ENCODE results near the gene MTARC2.
A peak's percentile ranks its signal among the peaks of the same experiment; 100 is the strongest.

Gene MTARC2

GRCh38 chr1:220809187-220809550 is 61.0 kb downstream of the MTARC2 start:
- peaks cover 3% of the 10 kb centered on the region for H3K4me1 ChIP-seq (ENCODE audit: control insufficient read depth, insufficient read depth, low read length)
- H3K4me3 ChIP-seq (ENCODE audit: low read length), result no peak overlapping the region
- H3K27me3 ChIP-seq (ENCODE audit: control insufficient read depth, insufficient read depth, low read length), result no peaks in the 10 kb centered on the region
- no peaks in the 10 kb centered on the region for H3K9me3 ChIP-seq (ENCODE audit: control insufficient read depth, low read length)
- no peaks in the 10 kb centered on the region for H3K36me3 ChIP-seq (ENCODE audit: control insufficient read depth, insufficient read depth, low read length)
- H3K9ac ChIP-seq (ENCODE audit: low read length), result no peak overlapping the region

GRCh38 chr1:220809704-220810103 is 61.6 kb downstream of the MTARC2 start:
- H3K4me1 ChIP-seq (ENCODE audit: control insufficient read depth, insufficient read depth, low read length), result peaks cover 3% of the 10 kb centered on the region
- no peaks in the 10 kb centered on the region for H3K36me3 ChIP-seq (ENCODE audit: control insufficient read depth, insufficient read depth, low read length)
- H3K9ac ChIP-seq (ENCODE audit: low read length), result no peak overlapping the region
- H3K9me3 ChIP-seq (ENCODE audit: control insufficient read depth, low read length), result no peaks in the 10 kb centered on the region
- H3K27me3 ChIP-seq (ENCODE audit: control insufficient read depth, insufficient read depth, low read length), result no peaks in the 10 kb centered on the region
- no peak overlapping the region for H3K4me3 ChIP-seq (ENCODE audit: low read length)

GRCh38 chr1:220810179-220810653 is 62.1 kb downstream of the MTARC2 start:
- Histone ChIP-seq H3K27me3 (ENCODE audit: control insufficient read depth, insufficient read depth, low read length) (no peaks in the 10 kb centered on the region), H3K4me3 (ENCODE audit: low read length) (no peak overlapping the region), H3K36me3 (ENCODE audit: control insufficient read depth, insufficient read depth, low read length) (no peaks in the 10 kb centered on the region), H3K9ac (ENCODE audit: low read length) (peak overlapping the region; percentile 6), H3K4me1 (ENCODE audit: control insufficient read depth, insufficient read depth, low read length) (peaks cover 3% of the 10 kb centered on the region), H3K9me3 (ENCODE audit: control insufficient read depth, low read length) (no peaks in the 10 kb centered on the region)

GRCh38 chr1:220810963-220811362 is 62.8 kb downstream of the MTARC2 start:
- Histone ChIP-seq H3K27me3 (ENCODE audit: control insufficient read depth, insufficient read depth, low read length) (no peaks in the 10 kb centered on the region), H3K36me3 (ENCODE audit: control insufficient read depth, insufficient read depth, low read length) (no peaks in the 10 kb centered on the region), H3K9ac (ENCODE audit: low read length) (no peak overlapping the region), H3K4me3 (ENCODE audit: low read length) (no peak overlapping the region), H3K4me1 (ENCODE audit: control insufficient read depth, insufficient read depth, low read length) (peaks cover 3% of the 10 kb centered on the region), H3K9me3 (ENCODE audit: control insufficient read depth, low read length) (no peaks in the 10 kb centered on the region)

GRCh38 chr1:220811695-220812094 is 63.6 kb downstream of the MTARC2 start:
- Histone ChIP-seq H3K9me3 (ENCODE audit: control insufficient read depth, low read length) (no peaks in the 10 kb centered on the region), H3K27me3 (ENCODE audit: control insufficient read depth, insufficient read depth, low read length) (no peaks in the 10 kb centered on the region), H3K9ac (ENCODE audit: low read length) (no peak overlapping the region), H3K4me1 (ENCODE audit: control insufficient read depth, insufficient read depth, low read length) (peaks cover 3% of the 10 kb centered on the region), H3K36me3 (ENCODE audit: control insufficient read depth, insufficient read depth, low read length) (no peaks in the 10 kb centered on the region), H3K4me3 (ENCODE audit: low read length) (no peak overlapping the region)

GRCh38 chr1:220812308-220812707 is 64.2 kb downstream of the MTARC2 start:
- Histone ChIP-seq H3K36me3 (ENCODE audit: control insufficient read depth, insufficient read depth, low read length) (no peaks in the 10 kb centered on the region), H3K9ac (ENCODE audit: low read length) (no peak overlapping the region)

GRCh38 chr1:220813013-220813412 is 64.9 kb downstream of the MTARC2 start:
- Histone ChIP-seq H3K36me3 (ENCODE audit: control insufficient read depth, insufficient read depth, low read length) (no peaks in the 10 kb centered on the region), H3K4me1 (ENCODE audit: control insufficient read depth, insufficient read depth, low read length) (peaks cover 3% of the 10 kb centered on the region), H3K4me3 (ENCODE audit: low read length) (no peak overlapping the region), H3K27me3 (ENCODE audit: control insufficient read depth, insufficient read depth, low read length) (no peaks in the 10 kb centered on the region), H3K9me3 (ENCODE audit: control insufficient read depth, low read length) (no peaks in the 10 kb centered on the region), H3K9ac (ENCODE audit: low read length) (no peak overlapping the region)

More at GRCh38 chr1:220812308-220812707, 64.2 kb downstream of the MTARC2 start:
- Histone ChIP-seq H3K4me1 (ENCODE audit: control insufficient read depth, insufficient read depth, low read length) (peaks cover 3% of the 10 kb centered on the region), H3K27me3 (ENCODE audit: control insufficient read depth, insufficient read depth, low read length) (no peaks in the 10 kb centered on the region), H3K9me3 (ENCODE audit: control insufficient read depth, low read length) (no peaks in the 10 kb centered on the region), H3K4me3 (ENCODE audit: low read length) (no peak overlapping the region)

- no peaks in the 10 kb centered on the region for H3K36me3 ChIP-seq (ENCODE audit: control insufficient read depth, insufficient read depth, low read length)
- H3K4me3 ChIP-seq (ENCODE audit: low read length), result no peak overlapping the region
- no peaks in the 10 kb centered on the region for H3K9me3 ChIP-seq (ENCODE audit: control insufficient read depth, low read length)
- no peak overlapping the region for H3K9ac ChIP-seq (ENCODE audit: low read length)
- H3K27me3 ChIP-seq (ENCODE audit: control insufficient read depth, insufficient read depth, low read length), result no peaks in the 10 kb centered on the region
- peaks cover 2% of the 10 kb centered on the region for H3K4me1 ChIP-seq (ENCODE audit: control insufficient read depth, insufficient read depth, low read length)
These were observed 67.3 kb downstream of the MTARC2 start for GRCh38 chr1:220815409-220815808.

- Histone ChIP-seq H3K27me3 (ENCODE audit: control insufficient read depth, insufficient read depth, low read length) (no peaks in the 10 kb centered on the region), H3K36me3 (ENCODE audit: control insufficient read depth, insufficient read depth, low read length) (no peaks in the 10 kb centered on the region), H3K4me1 (ENCODE audit: control insufficient read depth, insufficient read depth, low read length) (no peaks in the 10 kb centered on the region), H3K4me3 (ENCODE audit: low read length) (no peak overlapping the region), H3K9ac (ENCODE audit: low read length) (no peak overlapping the region), H3K9me3 (ENCODE audit: control insufficient read depth, low read length) (no peaks in the 10 kb centered on the region)
These were observed 69.8 kb downstream of the MTARC2 start for GRCh38 chr1:220817907-220818306.

GRCh38 chr1:220818421-220819173 is 70.5 kb downstream of the MTARC2 start:
- no peaks in the 10 kb centered on the region for H3K36me3 ChIP-seq (ENCODE audit: control insufficient read depth, insufficient read depth, low read length)

GRCh38 chr1:220819467-220820026 is 71.4 kb downstream of the MTARC2 start:
- Histone ChIP-seq H3K4me1 (ENCODE audit: control insufficient read depth, insufficient read depth, low read length) (no peaks in the 10 kb centered on the region), H3K27me3 (ENCODE audit: control insufficient read depth, insufficient read depth, low read length) (no peaks in the 10 kb centered on the region), H3K4me3 (ENCODE audit: low read length) (no peak overlapping the region), H3K36me3 (ENCODE audit: control insufficient read depth, insufficient read depth, low read length) (no peaks in the 10 kb centered on the region), H3K9ac (ENCODE audit: low read length) (no peak overlapping the region), H3K9me3 (ENCODE audit: control insufficient read depth, low read length) (no peaks in the 10 kb centered on the region)

More at GRCh38 chr1:220818421-220819173, 70.5 kb downstream of the MTARC2 start:
- H3K4me3 ChIP-seq (ENCODE audit: low read length), result no peak overlapping the region
- H3K9ac ChIP-seq (ENCODE audit: low read length), result no peak overlapping the region
- H3K4me1 ChIP-seq (ENCODE audit: control insufficient read depth, insufficient read depth, low read length), result no peaks in the 10 kb centered on the region
- no peaks in the 10 kb centered on the region for H3K27me3 ChIP-seq (ENCODE audit: control insufficient read depth, insufficient read depth, low read length)
- H3K9me3 ChIP-seq (ENCODE audit: control insufficient read depth, low read length), result no peaks in the 10 kb centered on the region

GRCh38 chr1:220824031-220824989 is 76.2 kb downstream of the MTARC2 start:
- no peaks in the 10 kb centered on the region for H3K27me3 ChIP-seq (ENCODE audit: control insufficient read depth, insufficient read depth, low read length)
- H3K36me3 ChIP-seq (ENCODE audit: control insufficient read depth, insufficient read depth, low read length), result no peaks in the 10 kb centered on the region
- peaks cover 8% of the 10 kb centered on the region for H3K4me1 ChIP-seq (ENCODE audit: control insufficient read depth, insufficient read depth, low read length)
- no peak overlapping the region for H3K9ac ChIP-seq (ENCODE audit: low read length)
- no peaks in the 10 kb centered on the region for H3K9me3 ChIP-seq (ENCODE audit: control insufficient read depth, low read length)
- H3K4me3 ChIP-seq (ENCODE audit: low read length), result no peak overlapping the region

Data from mucosa of stomach (tissue), 1 donor.